Ectodermal cell (in vitro differentiated cells): Measurements from ENCODE around the gene MAPKAPK3.

ENCODE experiments used
- H3K27ac ChIP-seq: 2 replicates; pipeline ENCODE4 v1.7.0; 2013; ENCODE audit warnings: mild to moderate bottlenecking, low read depth, low read length; ENCODE audit not compliant: insufficient read depth, poor library complexity, severe bottlenecking
- H3K27me3 ChIP-seq: 2 replicates; pipeline ENCODE4 v1.7.0; 2013; ENCODE audit warnings: mild to moderate bottlenecking, low read length; ENCODE audit not compliant: insufficient read depth, control insufficient read depth, poor library complexity, severe bottlenecking
- H3K36me3 ChIP-seq: one replicate; pipeline ENCODE4 v1.7.0; 2013; ENCODE audit warnings: low read length; ENCODE audit not compliant: control insufficient read depth, insufficient read depth
- H3K4me1 ChIP-seq: one replicate; pipeline ENCODE4 v1.7.0; 2013; ENCODE audit warnings: low read length; ENCODE audit not compliant: control insufficient read depth, insufficient read depth
- H3K4me3 ChIP-seq: 2 replicates; pipeline ENCODE4 v1.7.0; 2013; ENCODE audit warnings: low read depth, low read length, control low read depth; ENCODE audit not compliant: insufficient read depth
- H3K9me3 ChIP-seq: 2 replicates; pipeline ENCODE4 v1.7.0; 2013; ENCODE audit warnings: mild to moderate bottlenecking, low read length, moderate library complexity; ENCODE audit not compliant: control insufficient read depth
- WGBS, 2 experiments: methylation state at CpG; one replicate each; pipeline ENCODE4 v1.1.7; 2013; ENCODE audit warnings: missing lambda C conversion rate in 2 of 2; 5-methylcytosine and 5-hydroxymethylcytosine counted together

MAPKAPK3 gene

GRCh38 chr3:50616770-50617095 is 218 bp upstream of the MAPKAPK3 start:
- Histone ChIP-seq H3K4me1 (peaks cover 20% of the 10 kb centered on the region), H3K9me3 (no peaks in the 10 kb centered on the region), H3K27ac (no peak overlapping the region), H3K27me3 (peaks cover 29% of the 10 kb centered on the region), H3K36me3 (no peaks in the 10 kb centered on the region), H3K4me3 (peak overlapping the region; percentile 47)
- WGBS, 2 experiments: 0 to 1% methylated on average over 18 of the region's 22 CpGs

GRCh38 chr3:50617911-50618481 is 1.0 kb downstream of the MAPKAPK3 start:
- peaks cover 21% of the 10 kb centered on the region for H3K4me1 ChIP-seq
- 83 to 84% methylated on average over 6 of the region's 6 CpGs for WGBS, 2 experiments
- peak overlapping the region; percentile 72 for H3K4me3 ChIP-seq
- no peak overlapping the region for H3K27ac ChIP-seq
- H3K9me3 ChIP-seq: no peaks in the 10 kb centered on the region
- no peaks in the 10 kb centered on the region for H3K36me3 ChIP-seq
- peaks cover 19% of the 10 kb centered on the region for H3K27me3 ChIP-seq

GRCh38 chr3:50620420-50620819 is 3.5 kb downstream of the MAPKAPK3 start:
- Histone ChIP-seq H3K4me3 (no peak overlapping the region), H3K9me3 (no peaks in the 10 kb centered on the region), H3K27me3 (no peaks in the 10 kb centered on the region), H3K27ac (no peak overlapping the region), H3K36me3 (no peaks in the 10 kb centered on the region), H3K4me1 (peaks cover 37% of the 10 kb centered on the region)
- 86 to 100% methylated on average over 1 of the region's 1 CpG for WGBS, 2 experiments

GRCh38 chr3:50620820-50621219 is 3.9 kb downstream of the MAPKAPK3 start:
- H3K27me3 ChIP-seq: no peaks in the 10 kb centered on the region
- H3K4me3 ChIP-seq: no peak overlapping the region
- H3K4me1 ChIP-seq: peaks cover 41% of the 10 kb centered on the region
- H3K36me3 ChIP-seq: no peaks in the 10 kb centered on the region
- H3K27ac ChIP-seq: no peak overlapping the region
- no peaks in the 10 kb centered on the region for H3K9me3 ChIP-seq
- 90 to 93% methylated on average over 4 of the region's 4 CpGs for WGBS, 2 experiments

GRCh38 chr3:50622881-50623280 is 5.9 kb downstream of the MAPKAPK3 start:
- peaks cover 52% of the 10 kb centered on the region for H3K4me1 ChIP-seq
- no peak overlapping the region for H3K4me3 ChIP-seq
- no peaks in the 10 kb centered on the region for H3K36me3 ChIP-seq
- WGBS, 2 experiments: 53 to 54% methylated on average over 3 of the region's 3 CpGs
- H3K27me3 ChIP-seq: no peaks in the 10 kb centered on the region
- no peak overlapping the region for H3K27ac ChIP-seq
- H3K9me3 ChIP-seq: no peaks in the 10 kb centered on the region

- Histone ChIP-seq H3K9me3 (no peaks in the 10 kb centered on the region), H3K27ac (no peak overlapping the region), H3K4me1 (peaks cover 56% of the 10 kb centered on the region), H3K27me3 (no peaks in the 10 kb centered on the region), H3K36me3 (no peaks in the 10 kb centered on the region), H3K4me3 (no peak overlapping the region)
- 95 to 96% methylated on average over 6 of the region's 6 CpGs for WGBS, 2 experiments
Measured at GRCh38 chr3:50623840-50624474, 7.0 kb downstream of the MAPKAPK3 start.

GRCh38 chr3:50624634-50625033 is 7.7 kb downstream of the MAPKAPK3 start:
- Histone ChIP-seq H3K27ac (peak overlapping the region; percentile 95), H3K9me3 (no peaks in the 10 kb centered on the region), H3K4me1 (peaks cover 56% of the 10 kb centered on the region), H3K4me3 (no peak overlapping the region), H3K36me3 (no peaks in the 10 kb centered on the region), H3K27me3 (no peaks in the 10 kb centered on the region)
- 96 to 97% methylated on average over 2 of the region's 2 CpGs for WGBS, 2 experiments

GRCh38 chr3:50625231-50626182 is 8.6 kb downstream of the MAPKAPK3 start:
- Histone ChIP-seq H3K4me3 (peak overlapping the region; percentile 4), H3K9me3 (no peaks in the 10 kb centered on the region), H3K27ac (peak overlapping the region; percentile 95), H3K27me3 (no peaks in the 10 kb centered on the region), H3K4me1 (peaks cover 56% of the 10 kb centered on the region), H3K36me3 (no peaks in the 10 kb centered on the region)
- 35 to 39% methylated on average over 17 of the region's 18 CpGs for WGBS, 2 experiments

- peaks cover 56% of the 10 kb centered on the region for H3K4me1 ChIP-seq
- no peak overlapping the region for H3K27ac ChIP-seq
- no peak overlapping the region for H3K4me3 ChIP-seq
- 92 to 97% methylated on average over 3 of the region's 3 CpGs for WGBS, 2 experiments
- no peaks in the 10 kb centered on the region for H3K27me3 ChIP-seq
- no peaks in the 10 kb centered on the region for H3K9me3 ChIP-seq
- no peaks in the 10 kb centered on the region for H3K36me3 ChIP-seq
Measured at GRCh38 chr3:50626401-50626800, 9.4 kb downstream of the MAPKAPK3 start.

GRCh38 chr3:50627407-50628051 is 10.6 kb downstream of the MAPKAPK3 start:
- Histone ChIP-seq H3K27me3 (no peaks in the 10 kb centered on the region), H3K4me1 (peaks cover 55% of the 10 kb centered on the region), H3K36me3 (no peaks in the 10 kb centered on the region), H3K4me3 (no peak overlapping the region), H3K9me3 (no peaks in the 10 kb centered on the region), H3K27ac (no peak overlapping the region)
- WGBS, 2 experiments: 54 to 59% methylated on average over 6 of the region's 6 CpGs
